ENCODE data around the gene ENG.

DNA sequence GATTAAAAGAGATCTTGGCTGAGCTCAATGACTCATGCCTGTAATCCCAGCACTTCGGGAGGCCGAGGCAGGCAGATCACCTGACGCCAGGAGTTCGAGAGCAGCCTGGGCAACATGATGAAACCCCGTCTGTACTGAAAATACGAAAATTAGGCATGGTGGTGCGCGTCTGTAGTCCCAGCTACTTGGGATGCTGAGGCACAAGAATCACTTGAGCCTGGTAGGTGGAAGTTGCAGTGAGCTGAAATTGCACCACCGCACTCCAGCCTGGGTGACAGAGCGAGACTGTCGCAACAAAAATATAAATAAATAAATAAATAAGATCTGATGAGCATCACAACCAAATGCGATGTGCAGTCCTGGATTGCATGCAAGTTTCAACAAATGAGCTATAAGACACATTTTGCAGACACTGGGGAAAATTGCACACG lies 8.7 kb upstream of the ENG start:
- TF ChIP-seq POLR2A (IDR thresholded peaks at IDR 0.05; ENCODE audit: low read length) (no peak), CTCF (IDR thresholded peaks at IDR 0.05) (no peak), CHD2 (IDR thresholded peaks at IDR 0.05; ENCODE audit: low read length, partially characterized antibody) (no peak), SMC3 (IDR thresholded peaks at IDR 0.05) (no peak)
- TF ChIP-seq, protein P1, sequence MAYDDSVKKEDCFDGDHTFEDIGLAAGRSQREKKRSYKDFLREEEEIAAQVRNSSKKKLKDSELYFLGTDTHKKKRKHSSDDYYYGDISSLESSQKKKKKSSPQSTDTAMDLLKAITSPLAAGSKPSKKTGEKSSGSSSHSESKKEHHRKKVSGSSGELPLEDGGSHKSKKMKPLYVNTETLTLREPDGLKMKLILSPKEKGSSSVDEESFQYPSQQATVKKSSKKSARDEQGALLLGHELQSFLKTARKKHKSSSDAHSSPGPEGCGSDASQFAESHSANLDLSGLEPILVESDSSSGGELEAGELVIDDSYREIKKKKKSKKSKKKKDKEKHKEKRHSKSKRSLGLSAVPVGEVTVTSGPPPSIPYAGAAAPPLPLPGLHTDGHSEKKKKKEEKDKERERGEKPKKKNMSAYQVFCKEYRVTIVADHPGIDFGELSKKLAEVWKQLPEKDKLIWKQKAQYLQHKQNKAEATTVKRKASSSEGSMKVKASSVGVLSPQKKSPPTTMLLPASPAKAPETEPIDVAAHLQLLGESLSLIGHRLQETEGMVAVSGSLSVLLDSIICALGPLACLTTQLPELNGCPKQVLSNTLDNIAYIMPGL (CRISPR knock-in tag; IDR thresholded peaks at IDR 0.05; ENCODE audit: borderline replicate concordance) = no peak
- TF ChIP-seq, protein P2, sequence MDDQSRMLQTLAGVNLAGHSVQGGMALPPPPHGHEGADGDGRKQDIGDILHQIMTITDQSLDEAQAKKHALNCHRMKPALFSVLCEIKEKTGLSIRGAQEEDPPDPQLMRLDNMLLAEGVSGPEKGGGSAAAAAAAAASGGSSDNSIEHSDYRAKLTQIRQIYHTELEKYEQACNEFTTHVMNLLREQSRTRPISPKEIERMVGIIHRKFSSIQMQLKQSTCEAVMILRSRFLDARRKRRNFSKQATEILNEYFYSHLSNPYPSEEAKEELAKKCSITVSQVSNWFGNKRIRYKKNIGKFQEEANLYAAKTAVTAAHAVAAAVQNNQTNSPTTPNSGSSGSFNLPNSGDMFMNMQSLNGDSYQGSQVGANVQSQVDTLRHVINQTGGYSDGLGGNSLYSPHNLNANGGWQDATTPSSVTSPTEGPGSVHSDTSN (IDR thresholded peaks at IDR 0.05) = no peak
